ENCODE measurements around the gene IQGAP2.

IQGAP2 gene

DNA sequence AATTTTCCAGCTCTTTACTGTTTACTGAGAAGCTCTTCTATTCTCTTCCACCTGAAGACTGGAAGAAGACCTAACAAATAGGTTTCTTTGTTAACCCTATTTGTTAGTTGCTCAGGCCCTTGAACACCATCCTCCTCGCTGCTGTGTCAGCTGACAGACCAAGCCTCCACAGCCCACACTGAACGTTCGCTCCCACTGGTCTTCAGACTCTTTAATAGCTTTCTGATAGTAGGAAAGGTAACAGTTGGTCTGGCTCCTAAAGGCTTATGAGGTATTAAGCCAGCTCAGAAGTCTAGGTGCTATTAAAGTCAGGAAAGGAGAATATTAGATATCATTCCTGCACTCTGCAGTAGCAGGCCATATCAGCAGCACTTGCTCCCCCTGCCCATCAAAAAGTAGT is 289.6 kb downstream of the IQGAP2 start:
- no peak for DNase-seq

- DNase-seq, result no peak
Observed at GRCh38 chr5:76693141-76693540, 290.1 kb downstream of the IQGAP2 start.

DNA sequence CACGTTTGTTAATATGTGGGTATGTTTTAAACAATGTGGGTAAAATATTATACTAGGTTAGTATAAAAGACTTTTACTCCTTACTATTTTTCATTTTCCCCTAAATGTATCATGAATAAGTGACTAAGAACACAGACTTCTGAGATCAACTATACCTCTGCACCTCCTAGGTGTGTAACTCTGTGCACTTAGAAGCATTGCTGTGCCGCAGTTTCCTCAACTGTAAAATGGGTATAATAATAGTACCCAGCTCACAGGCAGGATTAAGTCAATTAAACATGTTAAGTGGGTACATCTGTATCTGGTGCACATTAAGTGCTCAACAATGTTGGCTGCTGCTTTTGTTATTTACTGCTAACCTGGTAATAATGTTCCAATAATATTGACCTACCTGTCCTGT is 291.2 kb downstream of the IQGAP2 start:
- no peak for DNase-seq

GRCh38 chr5:76695346-76695745 is 292.3 kb downstream of the IQGAP2 start:
- DNase-seq, result no peak

GRCh38 chr5:76696251-76696650 is 293.2 kb downstream of the IQGAP2 start:
- DNase-seq, result no peak

- no peak for DNase-seq
Observed at GRCh38 chr5:76697670-76698069, 294.6 kb downstream of the IQGAP2 start.

DNA sequence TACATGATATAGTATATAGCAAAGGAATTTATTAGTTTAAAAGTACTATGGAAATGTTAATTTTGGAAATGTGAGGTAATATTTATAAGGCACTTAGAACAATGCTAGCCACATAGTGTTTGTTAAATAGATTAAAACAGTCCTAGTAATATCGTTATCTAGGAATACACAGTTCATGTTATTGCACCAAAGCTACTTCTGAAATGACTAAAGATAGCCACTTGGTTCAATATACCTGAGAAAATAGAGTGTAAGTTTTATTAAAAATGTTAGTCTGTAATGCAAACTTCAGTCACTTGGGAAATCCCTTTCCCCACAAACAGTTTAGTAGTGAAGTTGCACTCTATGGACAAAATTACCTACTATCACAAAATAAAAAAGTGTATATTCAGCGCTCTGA is 297.5 kb downstream of the IQGAP2 start:
- DNase-seq, result no peak

DNA sequence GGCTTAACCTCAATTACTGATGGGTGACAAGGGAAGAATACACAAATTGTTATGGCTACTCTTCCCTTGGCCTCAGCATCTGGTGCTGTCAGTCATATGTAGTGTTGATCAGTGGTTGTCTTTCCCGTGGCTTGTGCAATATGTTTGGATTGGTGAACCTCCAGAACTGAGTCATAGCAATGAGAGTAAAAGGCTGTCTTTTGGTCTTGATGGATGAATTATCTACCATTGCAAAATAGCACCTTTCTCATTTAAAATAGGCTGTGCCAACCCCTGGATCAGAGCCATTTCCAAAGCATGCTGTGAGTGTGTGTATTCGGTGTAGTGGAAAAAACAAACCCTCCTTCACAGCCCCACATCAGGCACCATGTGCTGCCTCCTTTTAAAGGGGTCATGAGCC is 298.2 kb downstream of the IQGAP2 start:
- DNase-seq, result peak; percentile 85

- no peak for DNase-seq
Observed at GRCh38 chr5:76703707-76704106, 300.6 kb downstream of the IQGAP2 start.

- DNase-seq, result no peak
Observed at GRCh38 chr5:76704131-76704663, 301.1 kb downstream of the IQGAP2 start.

GRCh38 chr5:76705574-76705973 is 302.5 kb downstream of the IQGAP2 start:
- no peak for DNase-seq

GRCh38 chr5:76709762-76710161 is 306.7 kb downstream of the IQGAP2 start:
- peak; percentile 92 for DNase-seq

DNA sequence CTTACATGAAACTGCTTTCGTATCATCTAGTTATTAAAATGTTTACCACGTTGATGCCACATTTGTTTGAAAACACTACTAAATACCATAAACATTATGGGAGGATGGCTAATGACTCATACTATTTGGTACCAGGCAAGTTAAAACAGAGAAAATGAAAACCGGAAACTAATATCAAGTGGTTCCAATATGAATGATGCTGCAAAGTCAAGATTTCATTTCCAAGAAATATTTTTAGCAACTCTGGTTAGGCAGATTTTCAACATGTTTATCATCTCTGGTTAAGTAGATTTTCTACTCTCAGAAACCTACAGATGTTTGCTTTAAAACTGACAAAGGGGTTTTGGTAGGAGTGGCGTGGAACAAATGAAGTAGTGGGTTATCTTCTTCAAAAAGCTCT is 307.9 kb downstream of the IQGAP2 start:
- DNase-seq, result peak; percentile 56

DNA sequence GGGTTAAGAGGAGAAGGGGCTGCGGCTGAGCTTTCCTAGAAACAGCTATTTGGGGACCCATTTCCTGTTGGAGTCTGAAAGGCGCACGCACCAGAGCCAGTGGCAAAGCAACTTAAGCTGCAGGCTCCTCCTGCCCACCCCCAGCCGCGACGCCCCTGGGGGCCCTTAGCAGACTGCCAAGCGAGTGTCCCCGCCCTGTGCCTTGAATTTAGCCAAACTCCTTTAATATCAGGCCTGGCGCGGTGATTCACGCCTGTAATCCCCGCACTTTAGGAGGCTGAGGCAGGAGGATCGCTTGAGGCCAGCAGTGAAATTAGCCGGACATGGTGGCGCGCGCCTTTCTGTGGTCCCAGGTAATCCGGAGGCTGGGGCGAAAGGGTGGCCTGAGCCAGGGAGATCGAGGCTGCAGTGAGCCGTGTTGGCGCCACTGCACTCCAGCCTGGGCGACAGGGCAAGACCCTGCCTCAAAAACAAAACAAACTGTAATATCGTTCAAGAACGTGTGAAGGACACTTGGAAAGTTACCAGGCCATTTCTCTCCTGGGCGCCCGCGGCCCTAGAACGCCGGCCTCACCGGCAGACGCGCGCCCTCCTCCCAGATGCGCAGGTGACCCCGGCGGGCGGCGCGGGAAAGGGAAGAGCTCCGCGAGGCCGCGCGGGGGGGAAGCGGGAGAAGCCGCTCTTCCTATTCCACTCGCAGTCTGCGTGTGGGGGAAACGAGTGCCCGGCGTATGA is 311.8 kb downstream of the IQGAP2 start:
- no peak for DNase-seq

GRCh38 chr5:76715486-76715735 is 312.3 kb downstream of the IQGAP2 start:
- DNase-seq, result no peak

- peak; percentile 75 for DNase-seq
Observed at GRCh38 chr5:76715736-76716455, 312.8 kb downstream of the IQGAP2 start, which contains the start of gene F2R. TSS of gene F2R (plus strand) at chr5:76716126. CDS start at chr5:76716308, 182 bp downstream.

GRCh38 chr5:76716456-76717157 is 313.5 kb downstream of the IQGAP2 start:
- DNase-seq, result no peak

GRCh38 chr5:76717222-76718083 is 314.4 kb downstream of the IQGAP2 start:
- DNase-seq, result no peak

GRCh38 chr5:76718381-76718832 is 315.3 kb downstream of the IQGAP2 start:
- peak; percentile 65 for DNase-seq

- DNase-seq, result peak; percentile 24
Observed at GRCh38 chr5:76718880-76719279, 315.8 kb downstream of the IQGAP2 start.

DNA sequence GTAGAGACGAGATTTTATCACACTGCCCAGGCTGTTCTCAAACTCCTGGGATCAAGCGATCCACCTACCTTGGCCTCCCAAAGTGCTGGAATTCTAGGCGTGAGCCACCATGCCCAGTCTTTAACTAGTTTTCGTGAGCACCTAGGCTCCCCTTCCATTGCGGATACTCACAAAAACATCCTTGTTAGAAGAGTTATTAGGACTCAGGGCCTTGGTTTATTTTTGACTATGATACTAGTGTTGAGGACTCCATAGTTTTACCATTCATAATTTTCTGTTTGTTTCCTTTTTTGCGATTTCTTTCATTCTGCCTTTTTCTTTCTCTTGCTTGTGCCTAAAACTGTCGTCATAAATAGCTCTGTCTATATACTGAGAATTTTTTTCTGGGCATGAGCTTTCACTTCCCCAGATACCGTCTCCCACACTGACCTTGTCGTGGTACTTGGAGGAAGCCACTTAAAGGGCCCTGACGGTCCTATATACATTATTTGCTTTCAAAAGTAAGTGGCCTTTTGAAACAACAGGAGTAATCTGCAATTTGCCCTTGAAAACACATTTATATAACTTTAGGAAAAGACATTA is 318.0 kb downstream of the IQGAP2 start:
- no peak for DNase-seq

DNA sequence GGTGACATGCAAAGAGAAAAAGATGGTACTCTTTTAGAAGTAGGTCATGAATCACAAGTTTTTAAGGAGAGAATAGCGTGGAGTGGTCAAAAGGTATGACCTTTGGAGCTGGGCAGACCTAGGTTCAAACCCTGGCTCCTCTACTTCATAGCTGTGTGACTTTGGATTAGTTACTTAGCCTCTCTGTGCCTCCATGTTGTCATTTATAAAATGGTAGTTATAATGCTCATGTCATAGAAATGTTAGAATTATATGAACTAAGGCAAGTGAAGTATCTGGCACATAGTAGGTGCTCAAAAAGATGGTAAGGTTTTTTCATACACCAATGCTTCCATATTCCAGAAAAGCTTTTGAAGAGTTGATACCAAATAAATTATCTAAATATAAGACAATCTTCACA is 320.2 kb downstream of the IQGAP2 start:
- DNase-seq, result no peak

Data from fibroblast of skin of right quadriceps (primary cell).